Upper lobe of right lung (tissue), 1 donor: ENCODE results near the gene HAS3. TPM values are rescaled to one million over a fixed set of nuclear protein-coding genes. Genes with fewer than 3 reads are reported as not detected.
A peak's percentile ranks its signal among the peaks of the same experiment; 100 is the strongest.
"Not testable (repeated sequence)": the region's sequence is repeated elsewhere in the genome, so short reads cannot be mapped to it uniquely, and the experiment has no call there.

Experiments used
- ATAC-seq: fragments of 200-7000 bp; cut with Tn5 transposase; one replicate; pipeline ENCODE4 v1.9.1; 2020; ENCODE audit warnings: mild to moderate bottlenecking, moderate library complexity
- DNase-seq: peaks from one replicate; pipeline ENCODE4 v3.0.0-alpha.2; 2020
- H3K27ac ChIP-seq: fragments of 200-600 bp; one replicate; pipeline ENCODE4 v1.8.0; 2022
- H3K27me3 ChIP-seq: fragments of 200-600 bp; one replicate; pipeline ENCODE4 v1.8.0; 2022; ENCODE audit warnings: mild to moderate bottlenecking
- H3K36me3 ChIP-seq: fragments of 200-600 bp; one replicate; pipeline ENCODE4 v1.8.0; 2022
- H3K4me1 ChIP-seq: fragments of 200-600 bp; one replicate; pipeline ENCODE4 v1.8.0; 2022
- H3K4me3 ChIP-seq: fragments of 200-600 bp; one replicate; pipeline ENCODE4 v1.8.0; 2022; ENCODE audit warnings: mild to moderate bottlenecking
- H3K9me3 ChIP-seq: fragments of 200-600 bp; one replicate; pipeline ENCODE4 v1.8.0; 2022
- intact Hi-C: fragments of 100-400 bp; cut with DNase I; formaldehyde crosslinking; loops from one replicate; pipeline ENCODE4 v1.11.0; 2022
- long read RNA-seq: library from polyadenylated mRNA; unstranded; transcript quantifications from one replicate; pipeline ENCODE4 v2.0.0, GENCODE V29; 2021
- total RNA-seq: library from RNA; stranded (reverse); fragmentation: NEBNext Ultra II Directional; extraction: Animal tissue kit (Norgen Biotek cat#: 25700); gene quantifications from one replicate; pipeline ENCODE4 v1.2.1, GENCODE V29; 2021
- TF ChIP-seq, protein P1 (sequence below): fragments of 200-600 bp; IDR thresholded peaks from one replicate; pipeline ENCODE4 v1.8.0; 2022; ENCODE audit warnings: antibody characterized with exemption
- donor health status: DM: no; HTN: yes; CAD: no; lungs with severe emphysema.

Gene HAS3
- 8.2 TPM for total RNA-seq
- long read RNA-seq, partial matches to known transcripts, result 0 of 2 reads
- long read RNA-seq, other reads (novel, unspliced or antisense), result 2 of 2 reads

GRCh38 chr16:69105501-69106361, at the start of gene HAS3:
HAS3 (plus strand) TSS chr16:69105653; CDS start chr16:69109396, 3,743 bp downstream.
- intact Hi-C loops, result no loop called here

GRCh38 chr16:69055980-69056379, 49.5 kb upstream of the HAS3 start:
- Histone ChIP-seq H3K9me3 (no peaks in the 10 kb centered on the region), H3K27me3 (no peaks in the 10 kb centered on the region), H3K4me1 (no peaks in the 10 kb centered on the region), H3K27ac (no peak overlapping the region), H3K36me3 (no peaks in the 10 kb centered on the region), H3K4me3 (no peak overlapping the region)
- DNase-seq (no peak), ATAC-seq (no peak)
- intact Hi-C loops, result no loop called here
- TF ChIP-seq, protein P1, sequence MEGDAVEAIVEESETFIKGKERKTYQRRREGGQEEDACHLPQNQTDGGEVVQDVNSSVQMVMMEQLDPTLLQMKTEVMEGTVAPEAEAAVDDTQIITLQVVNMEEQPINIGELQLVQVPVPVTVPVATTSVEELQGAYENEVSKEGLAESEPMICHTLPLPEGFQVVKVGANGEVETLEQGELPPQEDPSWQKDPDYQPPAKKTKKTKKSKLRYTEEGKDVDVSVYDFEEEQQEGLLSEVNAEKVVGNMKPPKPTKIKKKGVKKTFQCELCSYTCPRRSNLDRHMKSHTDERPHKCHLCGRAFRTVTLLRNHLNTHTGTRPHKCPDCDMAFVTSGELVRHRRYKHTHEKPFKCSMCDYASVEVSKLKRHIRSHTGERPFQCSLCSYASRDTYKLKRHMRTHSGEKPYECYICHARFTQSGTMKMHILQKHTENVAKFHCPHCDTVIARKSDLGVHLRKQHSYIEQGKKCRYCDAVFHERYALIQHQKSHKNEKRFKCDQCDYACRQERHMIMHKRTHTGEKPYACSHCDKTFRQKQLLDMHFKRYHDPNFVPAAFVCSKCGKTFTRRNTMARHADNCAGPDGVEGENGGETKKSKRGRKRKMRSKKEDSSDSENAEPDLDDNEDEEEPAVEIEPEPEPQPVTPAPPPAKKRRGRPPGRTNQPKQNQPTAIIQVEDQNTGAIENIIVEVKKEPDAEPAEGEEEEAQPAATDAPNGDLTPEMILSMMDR, result no peak

More at GRCh38 chr16:69105501-69106361, at the start of gene HAS3:
- peak; percentile 85 for ATAC-seq
- peaks cover 11% of the 10 kb centered on the region for H3K27me3 ChIP-seq
- peak within 1 kb of the TSS; percentile 11 for H3K27ac ChIP-seq
- H3K4me1 ChIP-seq, result peaks cover 28% of the 10 kb centered on the region
- peak within 1 kb of the TSS; percentile 55 for H3K4me3 ChIP-seq
- TF ChIP-seq, protein P1, result peak; percentile 19
- peak; percentile 90 for DNase-seq
- H3K36me3 ChIP-seq, result peaks cover 16% of the 10 kb centered on the region
- no peaks in the 10 kb centered on the region for H3K9me3 ChIP-seq

DNA sequence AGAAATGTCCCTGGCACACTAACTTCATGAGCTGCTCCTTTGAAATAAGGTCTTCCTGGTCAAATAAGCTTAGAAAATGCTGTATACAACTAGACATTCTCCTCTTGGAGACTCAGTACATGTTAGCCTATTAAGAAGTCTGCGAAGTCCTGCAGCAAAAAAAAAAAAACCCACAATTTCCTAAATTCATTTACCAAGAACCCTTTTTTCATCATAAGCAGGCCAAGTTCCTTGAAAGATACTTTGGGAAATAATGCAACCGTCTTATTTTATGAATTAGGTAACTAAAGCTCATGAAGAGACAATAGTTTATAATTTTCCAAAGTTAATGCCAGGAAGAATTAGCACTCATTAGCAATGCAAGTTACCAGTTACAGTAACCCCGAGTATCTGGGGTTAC, 49.0 kb upstream of the HAS3 start:
- H3K36me3 ChIP-seq, result no peaks in the 10 kb centered on the region
- no peaks in the 10 kb centered on the region for H3K4me1 ChIP-seq
- intact Hi-C loops, result no loop called here
- no peak for ATAC-seq
- TF ChIP-seq, protein P1, result no peak
- no peaks in the 10 kb centered on the region for H3K9me3 ChIP-seq
- no peaks in the 10 kb centered on the region for H3K27me3 ChIP-seq
- no peak overlapping the region for H3K4me3 ChIP-seq
- no peak for DNase-seq
- no peak overlapping the region for H3K27ac ChIP-seq

DNA sequence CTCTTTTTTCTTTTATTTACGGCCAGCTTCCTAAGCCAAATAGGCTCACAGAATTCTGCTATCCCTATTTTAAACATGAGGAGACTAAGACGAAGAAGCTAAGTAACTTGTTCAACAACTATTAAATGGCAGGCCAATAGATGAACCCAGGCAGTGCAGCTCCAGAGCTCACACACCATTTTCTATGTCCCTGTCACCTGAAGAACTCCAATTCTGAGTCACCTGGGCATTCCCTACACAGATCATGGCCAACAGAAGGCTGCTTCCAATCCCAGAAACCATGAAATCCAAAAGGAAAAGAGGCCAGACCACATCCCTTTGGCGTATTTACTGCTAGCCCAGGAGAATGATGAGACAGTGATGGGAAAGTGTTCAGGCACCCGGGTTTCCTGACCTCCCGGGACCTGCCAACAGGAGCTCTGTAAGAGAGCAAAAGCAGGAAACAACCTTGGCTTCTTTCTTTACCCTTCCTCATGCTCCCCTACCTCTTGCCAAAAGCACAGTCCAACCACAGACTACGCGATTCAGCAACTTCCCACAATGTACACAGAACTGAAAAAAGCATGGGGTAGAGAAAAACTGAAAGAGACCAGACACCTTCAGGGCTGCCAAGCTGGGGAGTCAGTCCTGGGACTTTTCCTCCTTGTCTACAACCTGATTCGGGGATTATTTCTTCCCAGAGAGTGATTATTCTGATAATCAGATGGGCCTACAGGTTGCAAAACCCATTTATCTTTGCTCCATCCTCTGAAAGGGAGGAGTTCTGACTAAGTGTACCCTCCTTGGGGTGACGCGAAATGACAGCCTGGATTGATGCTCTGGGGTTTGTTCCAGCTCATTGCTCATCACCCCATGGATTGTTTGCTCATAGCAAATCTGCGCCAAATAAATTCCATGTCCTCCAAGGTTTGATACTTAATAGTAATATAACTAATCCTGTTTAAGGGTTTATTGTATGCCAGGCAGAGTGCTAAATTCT, 47.8 kb upstream of the HAS3 start:
- Histone ChIP-seq H3K27ac (no peak overlapping the region), H3K4me3 (no peak overlapping the region), H3K27me3 (no peaks in the 10 kb centered on the region), H3K9me3 (no peaks in the 10 kb centered on the region), H3K36me3 (no peaks in the 10 kb centered on the region), H3K4me1 (no peaks in the 10 kb centered on the region)
- peak; percentile 70 for ATAC-seq
- DNase-seq, result no peak
- TF ChIP-seq, protein P1, result no peak
- intact Hi-C loops, result no loop called here

- DNase-seq, H3K9me3 ChIP-seq, H3K27me3 ChIP-seq, H3K27ac ChIP-seq, H3K4me3 ChIP-seq, H3K4me1 ChIP-seq, intact Hi-C loops, ATAC-seq, H3K36me3 ChIP-seq: not testable (repeated sequence)
Observed at GRCh38 chr16:69063491-69063890, 42.0 kb upstream of the HAS3 start.
